ENCODE data around the gene DAP.

DNA sequence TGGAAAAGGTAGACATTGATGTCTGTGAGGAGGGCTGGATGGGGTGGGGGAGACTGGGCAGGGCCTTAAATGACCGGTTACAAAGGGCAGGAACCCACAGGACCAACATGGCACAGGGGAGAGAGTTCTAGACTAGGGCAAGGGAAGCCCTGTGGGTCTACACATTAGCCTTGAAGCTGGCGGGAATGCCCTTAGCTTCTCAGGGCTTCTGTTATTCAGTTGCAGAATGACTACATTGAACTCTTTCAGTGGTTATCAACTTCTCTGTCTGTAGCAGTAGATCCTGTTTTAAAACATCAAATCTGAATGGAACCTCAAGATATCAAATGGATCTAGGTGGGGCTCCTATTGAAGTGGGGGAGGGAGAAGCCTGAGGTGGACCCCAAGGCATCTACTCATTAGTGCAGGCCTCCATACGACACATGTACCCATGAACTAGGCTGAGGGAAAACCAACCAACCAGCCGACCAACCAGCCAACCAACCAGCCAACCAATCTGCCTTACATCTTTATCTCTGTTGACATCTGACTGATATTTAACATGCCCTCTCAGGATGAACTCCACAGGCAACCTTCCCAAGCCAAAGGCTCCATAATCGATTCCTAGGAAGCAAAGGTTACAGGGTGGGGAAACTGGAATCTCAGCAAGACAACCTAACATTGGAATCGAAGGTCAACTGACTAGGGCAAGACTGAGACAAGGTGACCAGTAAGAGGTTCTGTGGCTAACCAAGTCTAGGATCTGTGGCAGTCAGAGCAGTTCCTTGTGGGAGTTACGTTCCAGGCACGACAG is 48.3 kb downstream of the DAP start:
- TF ChIP-seq, protein P1, sequence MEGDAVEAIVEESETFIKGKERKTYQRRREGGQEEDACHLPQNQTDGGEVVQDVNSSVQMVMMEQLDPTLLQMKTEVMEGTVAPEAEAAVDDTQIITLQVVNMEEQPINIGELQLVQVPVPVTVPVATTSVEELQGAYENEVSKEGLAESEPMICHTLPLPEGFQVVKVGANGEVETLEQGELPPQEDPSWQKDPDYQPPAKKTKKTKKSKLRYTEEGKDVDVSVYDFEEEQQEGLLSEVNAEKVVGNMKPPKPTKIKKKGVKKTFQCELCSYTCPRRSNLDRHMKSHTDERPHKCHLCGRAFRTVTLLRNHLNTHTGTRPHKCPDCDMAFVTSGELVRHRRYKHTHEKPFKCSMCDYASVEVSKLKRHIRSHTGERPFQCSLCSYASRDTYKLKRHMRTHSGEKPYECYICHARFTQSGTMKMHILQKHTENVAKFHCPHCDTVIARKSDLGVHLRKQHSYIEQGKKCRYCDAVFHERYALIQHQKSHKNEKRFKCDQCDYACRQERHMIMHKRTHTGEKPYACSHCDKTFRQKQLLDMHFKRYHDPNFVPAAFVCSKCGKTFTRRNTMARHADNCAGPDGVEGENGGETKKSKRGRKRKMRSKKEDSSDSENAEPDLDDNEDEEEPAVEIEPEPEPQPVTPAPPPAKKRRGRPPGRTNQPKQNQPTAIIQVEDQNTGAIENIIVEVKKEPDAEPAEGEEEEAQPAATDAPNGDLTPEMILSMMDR (IDR thresholded peaks at IDR 0.05 in 4 of 5, conservative IDR thresholded peaks at IDR 0.05 in 1 of 5): no peak
- no peak for TF ChIP-seq POLR2A (IDR thresholded peaks at IDR 0.05)
